Adrenal gland (tissue), 5 donors: ENCODE data around the gene ABHD11.

ENCODE experiments used
- POLR2A ChIP-seq, 2 donors: fragments of 450-650 bp; IDR thresholded peaks; one replicate each; pipeline ENCODE4 v1.6.1; 2017; ENCODE audit warnings: antibody characterized with exemption in 2 of 2, mild to moderate bottlenecking in 2 of 2, moderate library complexity in 1 of 2
- TF ChIP-seq, protein P1 (sequence below), 6 experiments: fragments of 450-650 bp in 4 of 6; fragments of 200-600 bp in 2 of 6; sonication (generic) in 1 of 6; IDR thresholded peaks; 1 replicate in 5 of 6; 2 replicates in 1 of 6; pipeline versions ENCODE4 v1.5.1 to v1.8.0; 2016 to 2021; ENCODE audit warnings: antibody characterized with exemption in 6 of 6, mild to moderate bottlenecking in 2 of 6, moderate library complexity in 1 of 6
- donor health status: DM: no; HTN: no; CAD: no.

DNA sequence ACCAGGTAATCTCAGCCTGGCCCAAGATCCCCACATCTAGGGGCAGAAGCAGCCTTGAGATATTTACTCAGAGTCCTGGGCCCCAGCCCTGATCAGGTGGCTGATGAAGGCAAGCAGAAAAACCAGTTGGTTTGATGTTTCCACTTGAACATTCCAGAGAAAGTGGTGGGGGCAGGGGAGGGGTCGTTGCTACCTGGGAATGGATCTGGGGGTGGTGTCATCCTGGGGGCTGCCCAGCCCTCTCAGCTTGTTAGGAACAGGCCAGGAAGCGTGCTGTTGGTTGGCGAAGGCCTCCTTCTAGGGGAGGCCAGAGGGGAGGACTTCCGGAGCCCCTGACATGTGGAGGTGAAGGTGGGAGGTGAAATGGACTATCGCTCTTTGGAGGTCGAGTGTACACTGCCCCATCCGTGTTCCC, 3.7 kb upstream of the ABHD11 start:
- TF ChIP-seq, protein P1, sequence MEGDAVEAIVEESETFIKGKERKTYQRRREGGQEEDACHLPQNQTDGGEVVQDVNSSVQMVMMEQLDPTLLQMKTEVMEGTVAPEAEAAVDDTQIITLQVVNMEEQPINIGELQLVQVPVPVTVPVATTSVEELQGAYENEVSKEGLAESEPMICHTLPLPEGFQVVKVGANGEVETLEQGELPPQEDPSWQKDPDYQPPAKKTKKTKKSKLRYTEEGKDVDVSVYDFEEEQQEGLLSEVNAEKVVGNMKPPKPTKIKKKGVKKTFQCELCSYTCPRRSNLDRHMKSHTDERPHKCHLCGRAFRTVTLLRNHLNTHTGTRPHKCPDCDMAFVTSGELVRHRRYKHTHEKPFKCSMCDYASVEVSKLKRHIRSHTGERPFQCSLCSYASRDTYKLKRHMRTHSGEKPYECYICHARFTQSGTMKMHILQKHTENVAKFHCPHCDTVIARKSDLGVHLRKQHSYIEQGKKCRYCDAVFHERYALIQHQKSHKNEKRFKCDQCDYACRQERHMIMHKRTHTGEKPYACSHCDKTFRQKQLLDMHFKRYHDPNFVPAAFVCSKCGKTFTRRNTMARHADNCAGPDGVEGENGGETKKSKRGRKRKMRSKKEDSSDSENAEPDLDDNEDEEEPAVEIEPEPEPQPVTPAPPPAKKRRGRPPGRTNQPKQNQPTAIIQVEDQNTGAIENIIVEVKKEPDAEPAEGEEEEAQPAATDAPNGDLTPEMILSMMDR (IDR thresholded peaks at IDR 0.05): no peak
- no peak for TF ChIP-seq POLR2A (IDR thresholded peaks at IDR 0.05)
